GM19025 (cell line): ENCODE results near the gene ASF1B.
"Not testable (repeated sequence)": the region's sequence is repeated elsewhere in the genome, so short reads cannot be mapped to it uniquely, and the experiment has no call there.

Experiments
- ATAC-seq: cut with Tn5 transposase; IDR thresholded peaks from one replicate; pipeline ENCODE4 v1.9.1; 2021; ENCODE audit warnings: mild to moderate bottlenecking, low read depth, moderate library complexity; ENCODE audit not compliant: unreplicated experiment

The ASF1B gene

GRCh38 chr19:14160017-14160703 lies 23.8 kb upstream of the ASF1B start:
- no peak for ATAC-seq

DNA sequence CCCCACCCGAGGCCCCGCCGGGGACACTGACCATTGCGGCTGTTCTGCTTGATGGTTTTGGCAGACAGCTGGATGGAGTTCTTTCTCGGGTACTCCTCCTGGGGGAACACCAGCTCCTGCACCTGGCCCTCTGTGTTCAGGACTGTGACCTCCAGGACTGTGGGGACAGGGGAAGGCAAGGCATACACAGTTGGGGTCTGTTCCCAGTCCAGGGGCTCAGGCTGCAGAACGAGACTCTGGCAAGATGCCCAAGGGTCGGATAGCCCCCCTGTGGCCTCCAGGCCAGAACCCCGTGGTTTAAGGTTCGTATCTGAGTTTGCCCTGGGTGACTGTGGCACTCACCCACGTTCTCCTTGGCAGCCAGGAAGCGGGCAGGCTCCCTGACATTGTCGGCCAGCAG lies 22.7 kb upstream of the ASF1B start:
- no peak for ATAC-seq

- ATAC-seq = no peak
Measured at GRCh38 chr19:14158276-14159023, 22.1 kb upstream of the ASF1B start.

DNA sequence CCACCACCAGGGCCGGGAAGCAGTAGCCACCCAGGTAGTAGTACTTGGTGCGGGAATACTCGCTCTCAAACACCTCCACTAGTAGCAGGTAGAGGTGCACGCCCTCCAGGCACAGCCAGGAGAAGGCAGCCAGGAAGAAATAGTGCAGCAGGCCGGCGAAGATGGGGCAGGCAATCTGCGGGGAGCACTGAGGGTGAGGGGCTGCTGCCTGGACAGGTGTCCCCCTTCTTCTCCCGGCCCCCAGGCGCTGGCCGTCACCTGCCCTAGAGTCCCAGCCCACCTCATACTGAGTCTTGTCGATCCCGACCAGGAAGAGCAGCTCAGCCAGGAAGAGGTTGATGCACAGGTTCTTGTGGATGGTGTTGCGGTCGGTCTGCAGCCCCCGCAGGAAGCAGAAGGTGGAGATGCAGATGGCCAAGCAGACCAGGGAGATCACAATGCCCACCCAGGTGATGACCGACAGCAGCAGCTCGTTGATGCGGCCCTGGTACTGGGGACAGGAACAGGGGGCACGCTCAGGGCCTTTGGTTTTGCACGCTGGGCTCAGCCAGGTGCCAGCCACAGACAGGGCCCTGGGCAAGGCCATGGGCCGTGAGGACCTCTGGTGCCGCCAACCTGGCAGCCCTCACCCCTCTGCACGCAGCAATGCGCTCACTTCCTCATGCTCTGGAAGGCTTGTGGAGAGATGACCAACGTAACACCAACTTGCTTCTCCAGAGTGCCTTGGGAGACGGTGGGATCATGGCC lies 20.8 kb upstream of the ASF1B start:
- no peak for ATAC-seq

DNA sequence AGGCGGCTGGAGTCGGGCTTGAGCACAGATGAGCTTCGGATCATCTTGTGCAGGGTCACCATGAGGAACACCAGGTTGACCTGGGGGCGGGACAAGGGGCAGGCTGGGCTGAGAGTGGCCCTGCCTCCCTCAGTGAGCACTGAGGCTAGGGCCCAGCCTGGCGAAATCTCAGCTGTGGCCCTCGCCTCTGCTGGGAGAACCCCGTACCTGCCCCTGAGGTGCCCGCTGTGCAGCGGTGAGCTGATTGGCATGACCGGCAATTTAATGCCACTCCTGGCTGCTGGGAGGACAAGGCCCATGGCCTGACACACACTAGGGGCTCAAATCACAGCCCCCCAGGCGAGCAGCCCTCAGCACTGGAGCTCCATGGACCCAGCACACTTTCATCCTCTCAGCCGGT lies 19.7 kb upstream of the ASF1B start:
- ATAC-seq = no peak

GRCh38 chr19:14155371-14155770 lies 19.0 kb upstream of the ASF1B start:
- no peak for ATAC-seq

DNA sequence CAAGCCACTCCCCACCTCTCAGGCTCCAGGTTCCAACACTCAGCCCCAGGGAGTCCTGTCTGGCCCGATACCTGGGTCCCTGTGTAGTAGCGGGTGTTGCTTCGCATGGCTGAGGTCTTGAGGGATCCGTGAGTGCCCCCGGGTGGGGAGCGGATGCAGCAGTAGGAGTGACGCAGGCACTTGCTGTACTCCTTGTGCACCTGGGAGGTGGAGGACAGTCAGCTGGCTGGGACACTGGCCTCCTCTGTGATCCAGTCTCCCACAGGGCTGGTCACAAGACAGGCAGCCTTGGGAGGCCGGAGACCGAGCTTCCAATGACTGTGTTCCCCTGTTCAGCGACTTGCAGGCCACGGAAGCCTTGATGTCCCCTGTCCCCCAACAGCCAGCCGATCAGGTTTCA lies 16.3 kb upstream of the ASF1B start:
- ATAC-seq = no peak

DNA sequence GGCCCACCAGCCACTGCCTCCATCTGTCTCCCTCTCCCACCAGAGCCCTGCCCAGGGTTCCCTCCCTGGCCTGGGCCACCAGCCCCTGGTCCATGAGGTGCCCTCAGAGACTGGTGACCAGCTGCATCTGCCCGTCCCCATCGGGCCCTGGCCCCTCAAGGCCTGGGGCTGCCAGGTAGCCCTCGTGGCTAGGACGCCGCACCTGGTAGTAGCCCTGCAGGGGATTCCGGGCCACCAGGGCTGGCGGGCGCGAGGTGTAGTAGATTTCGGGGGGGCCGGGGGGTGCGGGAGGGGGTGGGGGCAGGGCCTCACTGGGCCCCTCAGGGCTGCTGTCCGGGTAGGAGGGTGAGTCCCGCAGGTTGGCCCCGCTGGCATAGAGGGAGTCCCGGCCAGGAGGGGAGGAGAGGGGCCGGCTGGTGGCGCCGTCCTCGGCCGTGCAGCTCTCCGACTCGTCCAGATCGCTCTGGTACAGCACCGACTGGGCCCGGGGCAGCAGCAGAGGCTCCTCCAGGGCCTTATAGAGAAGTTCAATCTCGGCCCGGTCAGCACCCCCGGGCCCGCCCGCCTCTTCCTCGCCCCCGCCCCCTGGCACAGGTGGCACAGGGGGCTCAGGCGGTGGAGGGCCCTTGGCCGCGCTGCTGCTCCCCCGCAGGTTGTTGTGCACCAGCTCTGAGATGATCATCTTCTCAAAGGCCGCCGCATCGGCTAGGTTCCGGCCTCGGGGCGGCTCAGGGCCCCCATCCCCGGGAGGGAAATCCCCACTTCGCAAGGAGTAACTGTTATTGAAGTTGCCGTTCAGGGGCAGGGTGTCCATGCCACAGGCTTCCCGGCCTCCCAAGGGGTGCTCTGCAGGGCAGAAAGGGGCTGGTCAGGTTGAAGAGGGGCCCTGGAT lies 14.6 kb upstream of the ASF1B start:
- ATAC-seq = no peak

GRCh38 chr19:14150041-14150769 lies 13.8 kb upstream of the ASF1B start:
- no peak for ATAC-seq

- ATAC-seq = no peak
Measured at GRCh38 chr19:14149509-14149994, 13.2 kb upstream of the ASF1B start.

- ATAC-seq = no peak
Measured at GRCh38 chr19:14148751-14149410, 12.5 kb upstream of the ASF1B start.

GRCh38 chr19:14147797-14148605 lies 11.6 kb upstream of the ASF1B start:
- ATAC-seq = no peak

- no peak for ATAC-seq
Measured at GRCh38 chr19:14146789-14147216, 10.4 kb upstream of the ASF1B start.

DNA sequence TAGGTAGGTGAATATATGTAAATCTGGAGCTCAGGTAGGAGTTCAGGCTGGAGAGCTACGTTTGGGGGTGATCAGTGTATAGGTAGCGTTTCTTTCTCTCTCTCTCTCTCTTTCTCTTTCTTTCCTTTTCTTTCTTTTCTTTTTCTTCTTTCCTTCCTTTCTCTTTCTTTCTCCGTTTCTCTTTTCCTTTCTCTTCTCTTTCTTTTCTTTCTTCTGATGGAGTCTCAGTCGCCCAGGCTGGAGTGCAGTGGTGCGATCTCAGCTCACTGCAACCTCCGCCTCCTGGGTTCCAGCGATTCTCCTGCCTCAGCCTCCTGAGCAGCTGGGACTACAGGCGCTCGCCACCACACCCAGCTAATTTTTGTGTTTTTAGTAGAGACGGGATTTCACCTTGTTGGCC lies 9.8 kb upstream of the ASF1B start:
- ATAC-seq = not testable (repeated sequence)

- ATAC-seq = no peak
Measured at GRCh38 chr19:14145381-14145780, 9.0 kb upstream of the ASF1B start.

DNA sequence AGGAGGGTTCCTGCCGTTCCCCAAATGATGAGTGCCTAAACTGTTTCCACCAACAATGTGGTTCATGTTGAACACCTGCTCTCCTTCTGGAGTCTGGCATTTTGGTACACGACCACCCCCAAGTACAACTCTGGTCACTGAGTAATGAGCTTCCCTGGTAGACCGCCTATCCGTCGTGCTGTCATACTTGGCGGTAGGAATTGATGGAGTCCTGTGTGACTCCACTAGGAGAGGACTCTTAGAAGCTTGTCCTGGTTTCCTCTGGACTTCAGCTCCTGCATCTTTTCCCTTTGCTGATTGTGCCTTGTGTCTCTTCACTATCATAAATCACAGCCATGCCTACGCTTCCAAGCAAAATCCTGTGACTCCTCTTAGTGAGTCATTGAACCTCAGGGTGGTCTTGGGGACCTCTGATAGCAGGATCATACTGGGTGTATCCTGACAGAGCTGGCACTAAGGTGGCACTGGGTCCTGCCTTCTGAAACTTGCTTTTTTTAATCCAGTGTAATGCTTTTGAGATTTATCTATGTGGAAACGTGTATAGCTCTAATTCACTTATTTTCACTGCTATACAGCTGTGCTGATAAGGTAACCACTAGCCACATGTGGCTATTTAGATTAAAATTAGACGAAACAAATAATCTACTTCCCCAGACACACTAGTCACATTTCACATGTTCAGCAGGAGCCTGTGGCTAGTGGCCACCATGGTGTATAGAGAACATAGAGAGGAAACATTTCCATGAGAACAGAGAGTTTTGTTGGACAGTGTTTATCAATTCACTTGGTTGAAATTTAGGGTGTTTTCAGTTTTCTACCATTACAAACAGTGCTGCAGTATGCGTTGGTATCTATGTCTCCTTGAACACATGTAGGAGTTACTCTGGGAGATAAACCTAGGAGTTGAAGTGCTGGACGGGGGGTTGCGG lies 6.1 kb upstream of the ASF1B start:
- no peak for ATAC-seq

DNA sequence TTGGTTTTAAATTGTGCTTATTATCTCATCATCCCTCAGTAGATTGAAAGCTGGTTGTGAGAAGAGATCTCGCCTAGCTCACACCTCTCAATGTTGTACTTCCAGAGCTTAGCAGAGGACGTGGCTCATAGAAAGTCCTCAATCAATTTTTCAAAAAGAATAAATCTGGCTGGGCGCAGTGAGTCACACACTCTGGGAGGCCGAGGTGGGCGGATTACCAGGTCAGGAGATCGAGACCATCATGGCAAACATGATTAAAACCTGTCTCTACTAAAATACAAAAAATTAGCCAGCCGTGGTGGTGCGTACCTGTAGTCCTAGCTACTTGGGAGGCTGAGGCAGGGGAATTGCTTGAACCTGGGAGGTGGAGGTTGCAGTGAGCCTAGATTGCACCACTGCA lies 4.7 kb upstream of the ASF1B start:
- ATAC-seq = no peak
